Muscle layer of duodenum (tissue), 2 donors: ENCODE results near the gene CLEC7A.

Source experiments
- H3K27ac ChIP-seq: one replicate; pipeline ENCODE4 v1.7.0; 2013; ENCODE audit warnings: mild to moderate bottlenecking, low read length
- H3K27me3 ChIP-seq: one replicate; pipeline ENCODE4 v1.7.0; 2013; ENCODE audit warnings: low read depth, mild to moderate bottlenecking, control low read depth, low read length
- H3K36me3 ChIP-seq, 2 donors: one replicate each; pipeline ENCODE4 v1.7.0; 2013; ENCODE audit warnings: low read length in 2 of 2, control low read depth in 1 of 2, mild to moderate bottlenecking in 1 of 2; ENCODE audit not compliant: insufficient read depth in 2 of 2, control insufficient read depth in 1 of 2
- H3K4me1 ChIP-seq, 2 donors: one replicate each; pipeline ENCODE4 v1.7.0; 2013; ENCODE audit warnings: low read length in 2 of 2, mild to moderate bottlenecking in 2 of 2, control low read depth in 1 of 2, moderate library complexity in 1 of 2; ENCODE audit not compliant: insufficient read depth in 2 of 2, control insufficient read depth in 1 of 2
- H3K4me3 ChIP-seq, 2 donors: one replicate each; pipeline ENCODE4 v1.7.0; 2013; ENCODE audit warnings: low read length in 2 of 2, low read depth in 1 of 2, mild to moderate bottlenecking in 1 of 2
- H3K9me3 ChIP-seq, 2 donors: one replicate each; pipeline ENCODE4 v1.7.0; 2013; ENCODE audit warnings: low read length in 2 of 2, control low read depth in 1 of 2, mild to moderate bottlenecking in 1 of 2; ENCODE audit not compliant: control insufficient read depth in 1 of 2
- donor health status: healthy.

CLEC7A gene

DNA sequence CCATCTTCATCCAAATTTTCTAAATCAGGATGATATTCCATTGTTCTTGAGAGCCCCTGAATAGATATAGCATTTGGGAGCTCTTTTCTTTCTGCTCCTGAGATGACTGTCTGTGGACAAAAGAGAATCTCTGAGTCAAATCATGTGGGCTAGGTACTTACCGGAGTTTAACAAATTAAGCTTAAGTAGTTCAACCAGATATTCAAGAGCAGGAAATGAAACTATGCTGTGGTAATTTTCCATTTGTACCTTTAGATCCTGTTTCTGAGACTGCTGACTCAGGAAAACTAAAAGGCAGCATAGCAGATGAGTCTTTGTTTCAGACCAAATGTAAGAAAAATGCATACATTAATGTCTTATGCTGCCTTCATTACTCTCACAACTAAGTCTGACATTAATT, at the start of gene CLEC7A:
CLEC7A (minus strand) TSS at position 158 of the 400 bp plus-strand sequence; CDS start at position 41, 117 bp downstream.
- Histone ChIP-seq H3K4me3 (no peak within 1 kb of the TSS), H3K9me3 (no peaks in the 10 kb centered on the region), H3K36me3 (no peaks in the 10 kb centered on the region), H3K4me1 (no peaks in the 10 kb centered on the region), H3K27me3 (no peaks in the 10 kb centered on the region), H3K27ac (peak within 1 kb of the TSS; percentile 62)

DNA sequence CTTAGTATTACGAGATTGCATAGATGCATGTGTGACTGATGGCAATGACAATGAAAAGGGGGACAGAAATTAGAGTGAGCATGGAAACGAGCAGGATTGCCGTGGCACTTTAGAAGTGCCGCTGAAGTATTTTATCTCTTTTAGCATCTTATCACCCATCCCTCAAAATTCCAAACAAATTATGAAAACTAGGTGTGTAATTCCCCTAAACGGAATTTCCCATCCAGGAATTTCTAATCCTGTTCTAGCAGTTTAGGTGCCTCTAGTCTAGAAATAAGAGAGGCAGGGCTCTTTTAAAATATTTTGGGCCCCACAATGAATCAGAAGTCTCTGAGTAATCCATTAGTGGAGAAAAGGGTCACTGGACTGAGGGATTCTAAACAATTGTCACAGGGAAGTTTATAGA, 49.8 kb upstream of the CLEC7A start:
- H3K27ac ChIP-seq = no peak overlapping the region
- no peak overlapping the region for H3K4me3 ChIP-seq
- H3K9me3 ChIP-seq = no peaks in the 10 kb centered on the region
- no peaks in the 10 kb centered on the region for H3K36me3 ChIP-seq
- no peaks in the 10 kb centered on the region for H3K4me1 ChIP-seq
- no peaks in the 10 kb centered on the region for H3K27me3 ChIP-seq

DNA sequence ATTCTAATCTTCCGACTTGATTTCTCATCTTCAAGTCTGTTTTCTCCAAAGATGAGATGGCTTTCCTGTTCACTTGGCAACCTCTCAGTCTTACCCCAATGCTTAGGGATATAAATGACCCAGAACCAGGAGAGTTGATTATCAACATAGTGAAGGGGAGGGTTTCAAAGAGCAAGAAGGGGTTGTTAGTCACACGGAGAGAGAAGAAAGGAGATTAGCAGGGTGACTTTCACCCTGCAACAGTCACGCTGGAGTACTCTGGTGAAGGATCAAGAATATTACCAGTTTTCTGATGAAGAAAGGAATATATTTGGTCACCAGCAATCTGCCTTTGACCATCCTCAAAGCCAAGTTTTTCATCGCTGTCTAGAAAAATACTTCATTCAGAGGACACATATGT, 48.8 kb upstream of the CLEC7A start, which contains the start of gene TMEM52B:
TMEM52B (plus strand) TSS at position 212 of the 400 bp plus-strand sequence. CDS start 543 bp downstream, outside the sequence.
- H3K27ac ChIP-seq = no peak within 1 kb of the TSS
- no peak within 1 kb of the TSS for H3K4me3 ChIP-seq
- H3K27me3 ChIP-seq = no peaks in the 10 kb centered on the region
- no peaks in the 10 kb centered on the region for H3K9me3 ChIP-seq
- H3K36me3 ChIP-seq = no peaks in the 10 kb centered on the region
- no peaks in the 10 kb centered on the region for H3K4me1 ChIP-seq

GRCh38 chr12:10175846-10176636, 46.0 kb upstream of the CLEC7A start:
- Histone ChIP-seq H3K27ac (no peak overlapping the region), H3K4me3 (no peak overlapping the region), H3K9me3 (no peaks in the 10 kb centered on the region), H3K27me3 (no peaks in the 10 kb centered on the region), H3K4me1 (no peaks in the 10 kb centered on the region), H3K36me3 (no peaks in the 10 kb centered on the region)

- no peaks in the 10 kb centered on the region for H3K27me3 ChIP-seq
- H3K36me3 ChIP-seq = no peaks in the 10 kb centered on the region
- H3K4me3 ChIP-seq = no peak overlapping the region
- H3K4me1 ChIP-seq = no peaks in the 10 kb centered on the region
- H3K9me3 ChIP-seq = no peaks in the 10 kb centered on the region
- no peak overlapping the region for H3K27ac ChIP-seq
These were observed 45.1 kb upstream of the CLEC7A start for GRCh38 chr12:10174986-10175614.

DNA sequence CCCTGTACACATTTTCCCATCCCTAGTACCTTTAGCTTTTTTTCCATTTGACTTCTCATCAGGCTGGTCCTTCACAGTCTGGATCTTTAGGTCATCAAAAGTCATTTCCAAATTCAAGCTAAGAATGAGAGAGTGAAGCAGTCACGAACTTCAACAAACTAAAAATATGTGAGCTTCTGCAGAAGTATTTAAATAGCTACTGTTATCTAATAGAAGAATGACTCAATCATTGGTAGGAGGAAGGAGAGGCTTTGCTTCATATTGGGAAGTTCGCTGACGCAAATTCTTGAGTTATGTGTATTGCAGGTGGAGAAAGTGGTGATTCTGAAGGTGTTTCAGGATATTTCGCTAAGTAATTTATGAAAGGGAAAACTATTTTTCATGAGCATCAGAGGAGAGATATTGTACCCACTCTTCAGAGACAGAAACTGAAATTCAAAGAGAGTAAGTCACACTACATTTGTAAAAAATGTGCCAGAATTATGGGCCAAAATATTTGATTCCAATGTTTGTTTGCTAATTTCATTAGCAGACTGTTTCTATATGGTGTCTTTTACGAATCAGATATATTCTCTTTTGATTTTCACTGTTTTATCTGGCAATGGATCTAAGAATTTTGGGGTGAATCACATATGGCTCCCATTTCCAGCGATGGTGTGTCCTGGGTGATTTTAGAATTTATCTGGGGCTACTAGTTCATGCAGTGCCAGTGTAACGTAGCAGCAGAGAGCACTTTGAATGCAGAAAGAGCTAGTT, 42.2 kb upstream of the CLEC7A start, which contains the start of gene OLR1:
OLR1 (minus strand) TSS at position 160 of the 756 bp plus-strand sequence; CDS start at position 105, 55 bp downstream.
- H3K9me3 ChIP-seq = no peaks in the 10 kb centered on the region
- no peaks in the 10 kb centered on the region for H3K36me3 ChIP-seq
- H3K4me3 ChIP-seq = no peak within 1 kb of the TSS
- no peak within 1 kb of the TSS for H3K27ac ChIP-seq
- no peaks in the 10 kb centered on the region for H3K4me1 ChIP-seq
- no peaks in the 10 kb centered on the region for H3K27me3 ChIP-seq

DNA sequence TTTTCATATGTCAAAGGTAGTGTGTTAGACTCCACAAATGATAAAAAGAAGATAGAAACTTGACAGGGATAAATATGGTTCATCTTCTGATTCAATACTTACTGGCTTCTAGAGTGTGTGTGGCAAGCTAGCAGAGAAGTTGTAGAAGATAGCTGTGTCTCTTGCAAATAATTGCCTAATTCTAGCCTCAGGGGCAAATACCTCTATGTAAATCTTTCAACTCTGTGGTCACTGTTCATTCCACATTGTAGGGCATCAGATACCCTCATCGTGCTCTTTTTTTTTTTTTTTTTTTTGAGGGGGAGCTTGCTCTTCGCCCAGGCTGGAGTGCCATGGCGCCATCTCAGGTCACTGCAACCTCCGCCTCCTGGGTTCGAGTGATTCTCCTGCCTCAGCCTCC, 40.2 kb upstream of the CLEC7A start:
- H3K36me3 ChIP-seq = no peaks in the 10 kb centered on the region
- no peaks in the 10 kb centered on the region for H3K27me3 ChIP-seq
- no peaks in the 10 kb centered on the region for H3K4me1 ChIP-seq
- H3K27ac ChIP-seq = no peak overlapping the region
- H3K9me3 ChIP-seq = no peaks in the 10 kb centered on the region
- no peak overlapping the region for H3K4me3 ChIP-seq

- no peak overlapping the region for H3K4me3 ChIP-seq
- H3K36me3 ChIP-seq = no peaks in the 10 kb centered on the region
- H3K27me3 ChIP-seq = no peaks in the 10 kb centered on the region
- H3K9me3 ChIP-seq = no peaks in the 10 kb centered on the region
- H3K27ac ChIP-seq = no peak overlapping the region
- no peaks in the 10 kb centered on the region for H3K4me1 ChIP-seq
These were observed 39.1 kb upstream of the CLEC7A start for GRCh38 chr12:10169104-10169503.

GRCh38 chr12:10167599-10167998, 37.6 kb upstream of the CLEC7A start:
- H3K4me1 ChIP-seq = no peaks in the 10 kb centered on the region
- no peak overlapping the region for H3K4me3 ChIP-seq
- no peaks in the 10 kb centered on the region for H3K9me3 ChIP-seq
- H3K27ac ChIP-seq = no peak overlapping the region
- no peaks in the 10 kb centered on the region for H3K36me3 ChIP-seq
- no peaks in the 10 kb centered on the region for H3K27me3 ChIP-seq

DNA sequence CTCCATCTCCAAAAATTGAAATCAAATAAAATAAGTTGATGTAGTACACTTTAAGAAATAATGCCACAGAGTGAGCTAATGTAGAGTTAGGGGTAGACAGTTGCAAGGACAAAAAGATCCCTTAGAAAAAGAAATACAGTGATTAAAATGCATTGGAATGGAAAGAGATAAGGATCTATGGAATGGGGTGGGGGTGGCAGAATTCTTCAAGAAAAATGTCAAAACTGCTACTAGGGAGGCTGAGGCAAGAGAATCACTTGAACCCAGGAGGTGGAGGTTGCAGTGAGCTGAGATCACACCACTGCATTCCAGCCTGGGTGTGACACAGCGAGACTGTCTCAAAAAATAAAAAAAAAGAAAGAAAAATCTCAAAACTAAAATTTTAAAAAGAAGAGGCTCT, 35.4 kb upstream of the CLEC7A start:
- Histone ChIP-seq H3K27ac (no peak overlapping the region), H3K9me3 (no peaks in the 10 kb centered on the region), H3K4me3 (no peak overlapping the region), H3K4me1 (peaks cover 0 to 6% of the 10 kb centered on the region in 2 donors), H3K27me3 (no peaks in the 10 kb centered on the region), H3K36me3 (no peaks in the 10 kb centered on the region)

- Histone ChIP-seq H3K27ac (no peak overlapping the region), H3K27me3 (no peaks in the 10 kb centered on the region), H3K36me3 (no peaks in the 10 kb centered on the region), H3K4me3 (no peak overlapping the region), H3K4me1 (peaks cover 0 to 15% of the 10 kb centered on the region in 2 donors), H3K9me3 (no peaks in the 10 kb centered on the region)
These were observed 33.1 kb upstream of the CLEC7A start for GRCh38 chr12:10163084-10163483.
